ENCODE measurements around the gene ACTL10.

ACTL10 gene

DNA sequence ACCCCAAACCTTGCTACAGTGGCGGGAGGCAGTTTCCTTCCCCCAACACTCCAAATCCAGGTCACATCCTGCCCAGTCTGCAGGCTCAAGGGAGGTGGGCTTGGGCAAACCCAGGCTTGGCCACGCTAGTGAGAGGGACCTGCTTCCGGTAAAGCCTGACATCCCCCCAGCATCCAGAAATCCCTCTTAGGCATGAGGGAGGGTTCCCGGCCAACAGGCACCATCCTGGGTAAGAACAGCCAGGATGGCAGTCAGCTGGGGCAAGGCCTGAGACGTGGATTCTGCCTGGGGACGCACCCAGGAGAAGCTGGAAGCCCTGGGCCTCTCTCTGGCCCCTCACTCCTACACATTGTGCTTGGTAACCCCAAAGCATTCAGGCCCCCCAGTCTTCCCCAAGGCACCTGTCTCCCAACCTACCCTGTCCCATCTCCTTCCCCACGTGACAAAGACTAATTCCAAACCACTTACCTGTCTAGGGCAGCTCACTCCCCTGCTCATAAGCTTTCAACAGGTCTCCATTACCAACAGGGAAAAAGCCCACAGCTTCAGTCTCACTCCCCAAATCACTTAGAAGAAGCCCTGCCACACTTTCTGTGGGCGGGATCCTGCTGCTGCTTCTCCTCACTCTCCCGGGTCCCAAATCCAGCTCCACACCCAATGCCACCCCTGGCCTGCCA, 2.5 kb upstream of the ACTL10 start:
- no peak for DNase-seq (ENCODE audit: low read depth in 2 of 2)

DNA sequence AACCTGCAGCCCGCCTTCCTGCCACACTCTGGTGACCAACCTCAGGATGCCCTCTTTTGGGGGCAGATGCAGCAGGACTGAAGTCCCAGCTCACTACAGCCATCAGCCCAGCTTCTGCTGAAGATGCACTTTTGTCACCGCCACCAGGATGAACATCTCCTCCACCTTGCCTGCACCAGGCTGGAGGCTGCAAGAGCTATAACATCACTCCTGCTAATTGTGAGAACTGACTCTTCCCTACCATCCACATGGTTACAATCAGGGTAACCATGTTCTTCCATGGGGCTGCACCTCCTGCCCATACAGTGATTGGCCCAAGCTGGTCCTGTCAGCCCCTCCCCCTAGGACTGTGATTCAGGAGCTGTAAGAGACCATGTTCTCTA, 2.0 kb upstream of the ACTL10 start:
- no peak for DNase-seq (ENCODE audit: low read depth in 2 of 2)

DNA sequence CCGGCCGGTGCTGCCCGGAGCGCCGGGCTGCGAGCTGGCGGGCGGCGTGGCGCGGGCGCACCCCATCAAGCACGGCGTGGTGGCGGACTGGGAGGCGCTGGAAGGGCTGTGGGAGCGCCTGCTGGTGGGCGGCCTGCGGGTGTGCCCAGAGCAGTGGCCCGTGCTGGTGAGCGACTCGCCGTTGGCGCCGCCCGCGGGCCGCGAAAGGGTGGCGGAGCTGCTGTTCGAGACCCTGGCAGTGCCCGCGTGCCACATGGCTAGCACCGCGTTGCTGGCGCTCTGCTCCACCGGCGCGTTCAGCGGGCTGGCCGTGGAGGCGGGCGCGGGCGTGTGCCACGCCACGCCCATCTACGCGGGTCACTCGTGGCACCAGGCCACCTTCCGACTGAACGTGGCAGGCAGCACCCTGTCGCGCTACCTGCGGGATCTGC, 517 bp downstream of the ACTL10 start:
- peak in 1 of 2 donors; percentile 30 for DNase-seq (ENCODE audit: low read depth in 2 of 2)

- peak; percentile 69 for DNase-seq (ENCODE audit: low read depth in 2 of 2)
Measured at GRCh38 chr20:33667676-33668465, 1.1 kb downstream of the ACTL10 start.

GRCh38 chr20:33668466-33669155, 1.9 kb downstream of the ACTL10 start:
- no peak for DNase-seq (ENCODE audit: low read depth in 2 of 2)

DNA sequence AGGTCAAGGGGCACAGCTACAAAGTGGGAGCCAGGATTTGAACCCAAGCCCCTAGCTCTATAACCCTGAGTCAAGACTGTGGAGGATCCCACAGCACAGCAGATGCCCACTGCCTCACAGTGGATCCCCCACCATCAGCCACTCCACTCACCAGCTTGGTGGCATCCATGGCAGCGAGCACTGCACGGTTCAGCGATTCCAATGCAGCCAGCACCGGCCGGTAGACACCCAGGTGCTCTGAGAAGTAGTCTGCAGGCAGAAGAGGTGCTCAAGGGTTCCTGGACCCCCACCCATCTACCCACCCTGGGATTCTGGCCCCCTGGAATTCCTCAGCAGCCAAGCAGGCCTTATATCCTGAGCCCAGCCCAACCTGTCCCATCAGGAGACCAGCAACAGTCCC, 2.5 kb downstream of the ACTL10 start:
- DNase-seq (ENCODE audit: low read depth in 2 of 2), result no peak

DNA sequence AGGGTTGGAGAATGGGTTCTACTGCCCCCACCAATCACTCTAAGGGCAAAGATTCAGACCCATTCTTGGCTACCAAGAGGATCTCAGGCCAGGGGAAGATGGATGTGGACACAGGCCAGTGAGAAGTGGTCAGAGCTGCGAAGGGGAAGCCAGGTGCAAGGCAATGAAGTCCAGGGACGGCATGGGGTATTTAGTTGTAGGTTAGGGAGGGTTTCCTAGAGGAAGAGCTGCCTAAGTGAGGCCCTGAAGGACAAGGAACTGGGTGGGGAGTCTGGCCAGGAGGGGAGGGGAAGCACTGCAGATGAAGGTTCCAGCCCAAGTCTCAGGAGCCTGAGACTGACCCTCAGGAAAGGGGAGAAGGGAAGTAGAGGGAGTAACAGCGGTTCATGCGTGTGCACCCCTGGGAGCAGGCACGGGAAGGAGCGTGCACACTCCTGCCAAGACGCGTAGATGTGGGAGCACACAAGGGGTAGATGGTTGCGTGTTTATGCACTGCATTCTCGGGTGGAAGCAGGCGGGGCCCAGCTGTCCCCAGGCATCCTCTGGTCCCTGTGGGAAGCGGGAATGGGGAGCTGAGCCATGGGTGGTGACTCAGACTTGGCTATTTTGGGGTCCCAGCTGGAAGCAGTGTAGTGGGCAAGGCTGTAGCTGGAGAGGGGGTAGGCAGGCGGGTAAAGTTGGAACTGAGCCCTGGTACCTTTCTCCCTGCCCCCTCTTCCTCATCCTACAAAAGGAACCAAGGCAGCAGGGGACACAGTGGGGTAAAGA, 3.3 kb downstream of the ACTL10 start:
- DNase-seq (ENCODE audit: low read depth in 2 of 2), result no peak

DNA sequence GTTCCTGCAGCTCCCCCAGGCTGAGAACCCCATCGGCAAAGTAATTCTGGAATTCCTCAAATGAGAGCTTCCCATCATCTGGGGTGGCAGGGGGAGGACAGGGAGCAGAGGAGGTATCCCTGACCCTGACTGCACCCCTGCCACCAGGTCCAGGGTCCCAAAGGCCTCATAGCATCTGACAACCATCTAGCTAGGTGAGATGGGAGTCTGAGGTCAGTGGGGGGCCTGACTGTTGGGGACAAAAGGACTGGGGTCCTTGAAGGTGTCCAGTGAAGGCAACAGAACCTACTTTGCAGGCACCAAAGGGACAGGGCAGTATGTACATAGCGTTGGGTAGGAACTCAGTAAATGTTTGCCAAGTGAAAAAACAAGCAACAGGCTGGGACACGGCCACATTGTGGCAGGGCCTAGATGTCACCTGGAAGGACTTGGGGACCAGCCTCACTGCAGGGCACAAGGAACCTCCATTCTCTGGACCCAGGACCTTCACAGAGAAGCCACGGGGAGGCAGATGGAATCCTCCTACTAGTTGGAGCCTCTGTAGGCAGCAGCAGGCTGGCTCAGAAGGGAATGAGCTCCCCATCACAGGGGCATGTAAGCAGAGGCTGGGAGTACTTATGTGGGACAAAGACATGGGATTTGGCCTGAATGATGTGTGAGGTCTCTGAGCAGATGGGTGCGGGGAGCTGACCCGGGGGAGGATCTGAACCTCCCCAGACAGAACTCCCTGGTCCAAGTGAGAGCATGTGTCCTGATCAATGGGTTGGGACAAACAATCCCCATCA, 4.2 kb downstream of the ACTL10 start:
- no peak for DNase-seq (ENCODE audit: low read depth in 2 of 2)

DNA sequence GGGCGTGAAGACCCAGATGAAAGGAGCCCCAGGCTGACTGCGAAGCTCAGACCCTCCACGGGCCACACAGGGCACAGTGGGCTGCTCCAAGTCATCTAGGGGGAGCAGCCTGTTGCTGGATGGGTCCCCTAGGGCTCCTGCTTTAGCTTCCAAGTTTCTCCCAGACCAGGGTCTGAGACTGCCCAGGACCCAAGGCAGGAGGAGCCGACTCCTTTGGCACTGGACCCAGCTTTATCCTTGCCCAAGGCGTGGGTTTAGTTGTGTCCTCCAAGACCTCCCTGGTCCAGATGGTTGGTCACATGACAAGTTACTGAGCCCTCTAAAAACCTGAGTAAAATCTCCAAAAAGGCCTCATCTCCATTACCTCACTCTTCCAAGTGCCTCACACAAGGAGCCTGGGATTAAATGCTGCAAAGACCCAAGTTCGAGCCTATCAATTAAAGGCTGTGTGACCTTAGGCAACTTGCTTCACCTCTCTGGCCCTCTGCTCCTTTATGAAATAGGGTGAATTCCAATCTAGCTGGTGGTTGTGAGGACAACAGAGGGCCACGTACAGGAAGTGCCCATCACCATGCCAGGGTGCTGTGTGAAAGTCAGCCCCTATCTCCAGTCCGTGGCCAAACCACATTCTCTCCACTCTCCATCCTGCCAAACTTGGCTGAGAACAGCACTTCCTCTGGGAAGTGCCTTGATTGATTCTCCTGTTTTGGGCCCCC, 5.0 kb downstream of the ACTL10 start:
- no peak for DNase-seq (ENCODE audit: low read depth in 2 of 2)

DNA sequence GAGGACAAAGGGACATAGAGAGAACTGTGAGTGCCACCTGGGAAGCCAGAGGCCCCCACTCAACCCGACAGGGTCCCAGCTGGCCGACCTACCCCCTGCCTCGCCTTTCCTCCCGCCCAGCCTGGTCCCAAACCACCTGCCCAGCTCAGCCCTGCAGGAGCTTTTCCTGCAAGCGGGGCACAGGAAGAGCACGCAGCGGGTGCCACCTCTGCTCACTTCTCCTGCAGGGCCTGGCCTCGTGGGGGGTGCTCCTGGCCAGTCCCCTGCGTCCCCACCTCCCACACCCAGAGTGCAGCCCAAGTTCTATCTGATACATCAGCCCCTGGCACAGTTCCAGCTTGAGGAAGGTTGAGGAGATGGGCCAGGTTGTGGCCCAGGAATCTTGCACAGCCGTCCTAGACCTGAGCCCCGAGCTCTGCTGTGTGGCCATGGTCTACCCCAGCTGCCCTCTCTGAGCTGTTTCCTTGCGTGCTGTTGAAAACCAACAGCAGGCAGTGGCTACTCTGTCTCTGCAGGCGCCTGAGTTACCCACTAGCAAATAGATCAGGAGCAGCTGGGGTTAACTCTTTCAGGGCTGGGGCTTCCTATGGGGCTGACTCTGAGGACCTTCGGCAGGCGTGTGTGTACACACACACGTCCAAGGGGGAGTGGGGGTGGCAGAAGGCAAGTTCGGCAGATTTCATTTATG, 5.8 kb downstream of the ACTL10 start:
- no peak for DNase-seq (ENCODE audit: low read depth in 2 of 2)

GRCh38 chr20:33673114-33673409, 6.3 kb downstream of the ACTL10 start:
- no peak for DNase-seq (ENCODE audit: low read depth in 2 of 2)

DNA sequence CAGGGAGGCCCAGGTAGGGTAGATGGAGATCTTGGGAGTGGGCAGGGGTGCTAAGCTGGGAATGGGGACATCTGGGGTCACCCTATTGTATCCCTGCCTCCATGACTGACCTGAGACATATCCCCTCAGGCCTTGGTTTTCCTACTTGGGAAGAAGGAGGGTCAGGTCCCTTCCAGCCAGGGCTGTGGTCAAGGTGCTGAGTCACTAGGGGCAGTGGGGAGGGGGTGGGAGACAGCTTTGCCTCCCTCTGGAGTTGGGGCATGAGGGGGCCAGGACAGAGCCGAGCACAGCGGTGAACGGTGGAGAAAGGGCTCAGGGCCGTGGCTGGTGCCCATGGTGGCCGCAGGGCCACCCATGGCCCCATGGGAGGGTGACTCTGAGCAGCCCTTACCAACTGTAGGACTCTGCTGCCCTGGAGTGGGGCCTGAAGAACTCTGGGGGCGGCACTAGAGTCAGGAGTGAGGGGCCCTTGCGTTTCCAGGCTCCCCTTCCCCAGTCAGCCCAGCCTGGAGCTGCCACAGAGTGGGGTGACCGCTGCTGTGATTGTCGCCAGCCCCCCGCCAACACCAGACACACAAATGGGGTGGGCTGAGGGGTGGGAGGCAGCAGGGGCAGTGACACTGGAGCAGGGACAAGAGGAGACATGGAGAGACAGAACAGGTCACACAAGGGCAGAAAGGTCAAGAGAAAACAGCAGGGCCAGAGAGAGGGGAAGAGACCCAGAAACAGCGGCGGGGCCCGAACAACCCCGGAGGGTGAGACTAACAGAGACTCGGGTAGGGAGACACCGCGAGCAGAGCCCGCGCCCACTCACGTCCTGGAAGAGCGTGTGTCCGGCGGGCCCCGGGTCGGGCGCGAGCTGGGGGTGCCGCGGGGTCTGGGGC, 6.9 kb downstream of the ACTL10 start:
- no peak for DNase-seq (ENCODE audit: low read depth in 2 of 2)

GRCh38 chr20:33674294-33675135, 7.8 kb downstream of the ACTL10 start, which contains the start of gene NECAB3:
TSS of gene NECAB3 (minus strand) at chr20:33674428. CDS start at chr20:33674352, 76 bp downstream.
- DNase-seq (ENCODE audit: low read depth in 2 of 2), result peak in 1 of 2 donors; percentile 56

DNA sequence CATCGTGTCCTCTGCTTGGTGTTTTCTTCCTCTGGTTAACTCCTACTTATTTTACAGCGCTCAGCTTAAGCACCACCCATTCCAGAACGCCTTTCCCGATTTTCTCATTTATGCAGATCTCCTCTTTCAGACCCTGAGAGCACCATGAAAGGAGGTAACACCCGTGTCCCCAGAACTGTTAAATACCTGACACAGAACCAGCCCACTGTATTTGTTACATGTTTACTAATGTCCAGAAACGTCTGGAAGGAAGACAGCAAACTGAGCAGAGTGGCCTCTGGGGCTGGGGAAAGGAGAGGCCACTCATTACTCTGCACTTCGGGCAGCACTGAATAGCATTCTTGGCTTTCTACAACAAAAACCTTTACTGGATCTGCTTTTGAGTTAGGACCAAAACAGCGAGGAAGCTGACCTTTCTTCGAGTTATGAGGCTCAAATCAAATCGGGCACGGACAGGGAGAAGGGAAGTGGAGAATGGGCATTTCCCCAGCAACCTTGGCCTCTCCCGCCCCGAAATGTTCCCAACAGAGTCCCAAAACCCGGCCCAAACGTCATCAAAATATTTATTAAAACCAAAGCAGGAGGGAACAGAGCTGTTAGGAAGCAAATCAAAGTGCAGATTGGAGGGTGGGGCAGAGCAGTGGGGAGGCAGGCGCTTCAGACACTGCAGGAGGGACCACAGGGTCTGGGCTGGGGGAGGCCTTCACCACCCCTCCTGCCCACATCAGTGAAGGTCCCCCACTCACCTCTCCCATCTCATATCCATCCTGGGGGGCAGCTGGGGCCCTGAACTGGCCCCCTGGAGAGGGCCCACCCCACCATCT, 8.6 kb downstream of the ACTL10 start:
- DNase-seq (ENCODE audit: low read depth in 2 of 2), result no peak

- no peak for DNase-seq (ENCODE audit: low read depth in 2 of 2)
Measured at GRCh38 chr20:33676121-33676520, 9.4 kb downstream of the ACTL10 start.

DNA sequence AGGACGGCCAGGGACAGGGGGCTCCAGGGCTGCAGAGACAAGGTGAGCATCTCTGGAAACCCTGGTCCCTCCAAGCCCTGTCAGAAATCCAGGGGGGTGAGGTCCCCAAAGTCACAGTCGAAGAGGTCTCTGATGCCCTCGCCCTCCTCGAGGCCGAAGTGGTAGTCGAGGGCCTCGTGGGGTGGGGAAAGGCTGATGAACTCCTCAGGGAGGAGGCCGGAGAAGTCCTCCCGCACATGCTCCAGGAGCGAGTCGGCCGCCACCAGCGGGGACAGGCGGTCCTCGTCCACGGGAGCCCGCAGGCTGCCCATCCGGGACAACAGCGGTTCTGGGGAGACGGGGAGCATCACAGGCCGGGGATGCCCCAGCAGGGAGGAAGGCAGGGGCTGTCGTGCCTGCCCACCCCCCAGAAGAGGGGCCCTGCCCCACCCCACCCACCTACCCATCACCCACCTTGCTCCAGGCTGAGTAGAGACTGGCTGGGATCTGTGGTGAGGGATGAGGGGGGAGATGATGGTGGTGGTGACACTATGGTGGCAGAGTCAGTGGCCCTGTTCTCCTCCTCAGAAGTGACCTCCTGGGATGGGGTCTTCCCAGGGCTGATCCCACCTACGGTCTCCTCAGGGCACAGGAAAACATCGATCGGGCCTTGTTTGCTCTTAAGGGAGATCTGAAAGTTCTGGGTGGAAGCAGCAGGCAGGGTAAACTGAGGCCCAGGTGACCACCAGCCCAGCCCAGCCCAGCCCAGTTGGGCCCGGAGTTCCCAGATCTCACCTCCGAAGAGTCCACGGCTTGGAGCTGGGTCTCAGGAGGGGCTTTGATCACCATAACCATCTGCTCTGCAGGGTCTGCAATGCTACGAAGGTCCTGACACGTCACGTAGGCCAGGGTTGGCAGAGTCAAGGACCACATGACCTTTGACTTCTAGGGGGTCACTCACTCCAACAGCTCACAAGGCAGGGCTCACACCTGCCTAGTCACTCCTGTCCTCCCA, 10.2 kb downstream of the ACTL10 start:
- DNase-seq (ENCODE audit: low read depth in 2 of 2), result no peak
